Measurements from ENCODE around the gene CHD9NB.

DNA sequence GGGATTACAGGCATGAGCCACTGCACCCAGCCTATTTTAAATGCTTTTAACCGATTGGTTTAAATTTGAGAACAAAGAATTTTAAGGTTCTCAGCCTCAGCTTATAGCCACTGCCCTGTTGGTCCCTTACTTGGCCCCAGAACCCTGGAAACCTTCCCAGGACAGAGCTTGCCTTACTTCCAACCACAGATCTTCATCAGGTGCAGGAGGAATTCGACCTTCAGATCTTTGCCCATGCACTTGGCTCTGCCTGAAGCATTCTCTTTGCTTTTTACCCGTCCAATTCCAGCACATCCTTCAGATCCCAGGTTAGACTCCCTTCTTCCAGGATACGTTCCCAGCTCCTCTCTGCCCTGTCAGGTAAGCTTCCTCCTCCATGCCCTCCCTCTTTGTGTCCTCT, 29.8 kb upstream of the CHD9NB start:
- no peak for TF ChIP-seq POLR2A (IDR thresholded peaks at IDR 0.05)
- TF ChIP-seq, protein P1, sequence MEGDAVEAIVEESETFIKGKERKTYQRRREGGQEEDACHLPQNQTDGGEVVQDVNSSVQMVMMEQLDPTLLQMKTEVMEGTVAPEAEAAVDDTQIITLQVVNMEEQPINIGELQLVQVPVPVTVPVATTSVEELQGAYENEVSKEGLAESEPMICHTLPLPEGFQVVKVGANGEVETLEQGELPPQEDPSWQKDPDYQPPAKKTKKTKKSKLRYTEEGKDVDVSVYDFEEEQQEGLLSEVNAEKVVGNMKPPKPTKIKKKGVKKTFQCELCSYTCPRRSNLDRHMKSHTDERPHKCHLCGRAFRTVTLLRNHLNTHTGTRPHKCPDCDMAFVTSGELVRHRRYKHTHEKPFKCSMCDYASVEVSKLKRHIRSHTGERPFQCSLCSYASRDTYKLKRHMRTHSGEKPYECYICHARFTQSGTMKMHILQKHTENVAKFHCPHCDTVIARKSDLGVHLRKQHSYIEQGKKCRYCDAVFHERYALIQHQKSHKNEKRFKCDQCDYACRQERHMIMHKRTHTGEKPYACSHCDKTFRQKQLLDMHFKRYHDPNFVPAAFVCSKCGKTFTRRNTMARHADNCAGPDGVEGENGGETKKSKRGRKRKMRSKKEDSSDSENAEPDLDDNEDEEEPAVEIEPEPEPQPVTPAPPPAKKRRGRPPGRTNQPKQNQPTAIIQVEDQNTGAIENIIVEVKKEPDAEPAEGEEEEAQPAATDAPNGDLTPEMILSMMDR (IDR thresholded peaks at IDR 0.05) = no peak
